Measurements from ENCODE around the gene PKIB.

PKIB gene

GRCh38 chr6:122692175-122692598 is 82.0 kb downstream of the PKIB start:
- H3K27ac ChIP-seq (ENCODE audit: insufficient read depth in 1 of 2, low read depth in 1 of 2, low read length in 2 of 2, poor library complexity in 1 of 2, severe bottlenecking in 2 of 2): no peak overlapping the region
- ChIA-PET POLR2A (no interaction called here), CTCF (no interaction called here)
- no peak overlapping the region for H3K4me3 ChIP-seq (ENCODE audit: control insufficient read depth in 1 of 7, extremely low read depth in 1 of 7, insufficient read depth in 4 of 7, low read depth in 2 of 7, low read length in 6 of 7)
- peaks cover 0 to 2% (median 0%) of the 10 kb centered on the region in 5 experiments for H3K27me3 ChIP-seq (replicated peaks in 2 of 5; ENCODE audit: control insufficient read depth in 4 of 5, insufficient read depth in 5 of 5, low read length in 4 of 5)
- no peaks in the 10 kb centered on the region for H3K4me1 ChIP-seq (ENCODE audit: control extremely low read depth in 1 of 4, control insufficient read depth in 4 of 4, insufficient read depth in 4 of 4, low read length in 3 of 4)
- H3K36me3 ChIP-seq (ENCODE audit: control insufficient read depth in 4 of 4, insufficient read depth in 4 of 4, low read length in 3 of 4): no peaks in the 10 kb centered on the region
- H3K9me3 ChIP-seq (ENCODE audit: control extremely low read depth in 1 of 5, control insufficient read depth in 4 of 5, insufficient read depth in 2 of 5, low read depth in 1 of 5, low read length in 4 of 5): peaks cover 0 to 2% (median 0%) of the 10 kb centered on the region in 5 experiments
- 100% methylated on average over 3 of the region's 3 CpGs for WGBS (ENCODE audit: insufficient coverage)
- DNase-seq: no peak

GRCh38 chr6:122692807-122693580 is 82.8 kb downstream of the PKIB start:
- CTCF ChIA-PET: interaction anchor here (1.0 kb wide), 1 partner anchor 162 kb away, joined by 3 read pairs; no protein-coding TSS in a partner anchor
- no peaks in the 10 kb centered on the region for H3K36me3 ChIP-seq (ENCODE audit: control insufficient read depth in 4 of 4, insufficient read depth in 4 of 4, low read length in 3 of 4)
- H3K4me3 ChIP-seq (ENCODE audit: control insufficient read depth in 1 of 7, extremely low read depth in 1 of 7, insufficient read depth in 4 of 7, low read depth in 2 of 7, low read length in 6 of 7): no peak overlapping the region
- POLR2A ChIA-PET: no interaction called here
- WGBS (ENCODE audit: insufficient coverage): 83% methylated on average over 1 of the region's 4 CpGs
- H3K9me3 ChIP-seq (ENCODE audit: control extremely low read depth in 1 of 5, control insufficient read depth in 4 of 5, insufficient read depth in 2 of 5, low read depth in 1 of 5, low read length in 4 of 5): peaks cover 0 to 2% (median 0%) of the 10 kb centered on the region in 5 experiments
- peaks cover 0 to 2% (median 0%) of the 10 kb centered on the region in 5 experiments for H3K27me3 ChIP-seq (replicated peaks in 2 of 5; ENCODE audit: control insufficient read depth in 4 of 5, insufficient read depth in 5 of 5, low read length in 4 of 5)
- no peak for DNase-seq
- no peaks in the 10 kb centered on the region for H3K4me1 ChIP-seq (ENCODE audit: control extremely low read depth in 1 of 4, control insufficient read depth in 4 of 4, insufficient read depth in 4 of 4, low read length in 3 of 4)
- no peak overlapping the region for H3K27ac ChIP-seq (ENCODE audit: insufficient read depth in 1 of 2, low read depth in 1 of 2, low read length in 2 of 2, poor library complexity in 1 of 2, severe bottlenecking in 2 of 2)

- Histone ChIP-seq H3K9me3 (ENCODE audit: control extremely low read depth in 1 of 5, control insufficient read depth in 4 of 5, insufficient read depth in 2 of 5, low read depth in 1 of 5, low read length in 4 of 5) (peaks cover 0 to 2% (median 0%) of the 10 kb centered on the region in 5 experiments), H3K27ac (ENCODE audit: insufficient read depth in 1 of 2, low read depth in 1 of 2, low read length in 2 of 2, poor library complexity in 1 of 2, severe bottlenecking in 2 of 2) (no peak overlapping the region), H3K27me3 (replicated peaks in 2 of 5; ENCODE audit: control insufficient read depth in 4 of 5, insufficient read depth in 5 of 5, low read length in 4 of 5) (peaks cover 0 to 2% (median 0%) of the 10 kb centered on the region in 5 experiments), H3K36me3 (ENCODE audit: control insufficient read depth in 4 of 4, insufficient read depth in 4 of 4, low read length in 3 of 4) (no peaks in the 10 kb centered on the region), H3K4me1 (ENCODE audit: control extremely low read depth in 1 of 4, control insufficient read depth in 4 of 4, insufficient read depth in 4 of 4, low read length in 3 of 4) (no peaks in the 10 kb centered on the region), H3K4me3 (ENCODE audit: control insufficient read depth in 1 of 7, extremely low read depth in 1 of 7, insufficient read depth in 4 of 7, low read depth in 2 of 7, low read length in 6 of 7) (no peak overlapping the region)
- ChIA-PET CTCF (interaction anchor here (1.4 kb wide), 1 partner anchor 33 kb away, joined by 4 read pairs; no protein-coding TSS in a partner anchor), POLR2A (no interaction called here)
- DNase-seq: no peak
- no CpG with 5 or more reads among the region's 1 CpG for WGBS (ENCODE audit: insufficient coverage)
Observed at GRCh38 chr6:122694075-122694474, 83.9 kb downstream of the PKIB start.

- H3K9me3 ChIP-seq (ENCODE audit: control extremely low read depth in 1 of 5, control insufficient read depth in 4 of 5, insufficient read depth in 2 of 5, low read depth in 1 of 5, low read length in 4 of 5): peaks cover 0 to 2% (median 0%) of the 10 kb centered on the region in 5 experiments
- H3K27ac ChIP-seq (ENCODE audit: insufficient read depth in 1 of 2, low read depth in 1 of 2, low read length in 2 of 2, poor library complexity in 1 of 2, severe bottlenecking in 2 of 2): no peak overlapping the region
- ChIA-PET CTCF (interaction anchor here (1.4 kb wide), 1 partner anchor 32 kb away, joined by 4 read pairs; no protein-coding TSS in a partner anchor), POLR2A (no interaction called here)
- H3K4me1 ChIP-seq (ENCODE audit: control extremely low read depth in 1 of 4, control insufficient read depth in 4 of 4, insufficient read depth in 4 of 4, low read length in 3 of 4): no peaks in the 10 kb centered on the region
- no peak overlapping the region for H3K4me3 ChIP-seq (ENCODE audit: control insufficient read depth in 1 of 7, extremely low read depth in 1 of 7, insufficient read depth in 4 of 7, low read depth in 2 of 7, low read length in 6 of 7)
- no peaks in the 10 kb centered on the region for H3K36me3 ChIP-seq (ENCODE audit: control insufficient read depth in 4 of 4, insufficient read depth in 4 of 4, low read length in 3 of 4)
- DNase-seq: no peak
- WGBS (ENCODE audit: insufficient coverage): 95% methylated on average over 3 of the region's 3 CpGs
- H3K27me3 ChIP-seq (replicated peaks in 2 of 5; ENCODE audit: control insufficient read depth in 4 of 5, insufficient read depth in 5 of 5, low read length in 4 of 5): peaks cover 0 to 2% (median 0%) of the 10 kb centered on the region in 5 experiments
Observed at GRCh38 chr6:122694602-122695001, 84.4 kb downstream of the PKIB start.

GRCh38 chr6:122695188-122695587 is 85.0 kb downstream of the PKIB start:
- no CpG with 5 or more reads among the region's 3 CpGs for WGBS (ENCODE audit: insufficient coverage)
- no peak for DNase-seq
- Histone ChIP-seq H3K27ac (ENCODE audit: insufficient read depth in 1 of 2, low read depth in 1 of 2, low read length in 2 of 2, poor library complexity in 1 of 2, severe bottlenecking in 2 of 2) (no peak overlapping the region), H3K9me3 (ENCODE audit: control extremely low read depth in 1 of 5, control insufficient read depth in 4 of 5, insufficient read depth in 2 of 5, low read depth in 1 of 5, low read length in 4 of 5) (peaks cover 0 to 2% (median 0%) of the 10 kb centered on the region in 5 experiments), H3K4me3 (ENCODE audit: control insufficient read depth in 1 of 7, extremely low read depth in 1 of 7, insufficient read depth in 4 of 7, low read depth in 2 of 7, low read length in 6 of 7) (no peak overlapping the region), H3K27me3 (replicated peaks in 2 of 5; ENCODE audit: control insufficient read depth in 4 of 5, insufficient read depth in 5 of 5, low read length in 4 of 5) (peaks cover 0 to 2% (median 0%) of the 10 kb centered on the region in 5 experiments), H3K4me1 (ENCODE audit: control extremely low read depth in 1 of 4, control insufficient read depth in 4 of 4, insufficient read depth in 4 of 4, low read length in 3 of 4) (no peaks in the 10 kb centered on the region), H3K36me3 (ENCODE audit: control insufficient read depth in 4 of 4, insufficient read depth in 4 of 4, low read length in 3 of 4) (no peaks in the 10 kb centered on the region)
- ChIA-PET POLR2A (no interaction called here), CTCF (interaction anchor here (1.4 to 1.5 kb wide), 2 partner anchors 10 to 31 kb away, joined by 4 to 6 read pairs; no protein-coding TSS in a partner anchor)

GRCh38 chr6:122696079-122696478 is 85.9 kb downstream of the PKIB start:
- Histone ChIP-seq H3K9me3 (ENCODE audit: control extremely low read depth in 1 of 5, control insufficient read depth in 4 of 5, insufficient read depth in 2 of 5, low read depth in 1 of 5, low read length in 4 of 5) (peaks cover 0 to 2% (median 0%) of the 10 kb centered on the region in 5 experiments), H3K4me1 (ENCODE audit: control extremely low read depth in 1 of 4, control insufficient read depth in 4 of 4, insufficient read depth in 4 of 4, low read length in 3 of 4) (no peaks in the 10 kb centered on the region), H3K36me3 (ENCODE audit: control insufficient read depth in 4 of 4, insufficient read depth in 4 of 4, low read length in 3 of 4) (no peaks in the 10 kb centered on the region), H3K27me3 (replicated peaks in 2 of 5; ENCODE audit: control insufficient read depth in 4 of 5, insufficient read depth in 5 of 5, low read length in 4 of 5) (peaks cover 0 to 2% (median 0%) of the 10 kb centered on the region in 5 experiments), H3K4me3 (ENCODE audit: control insufficient read depth in 1 of 7, extremely low read depth in 1 of 7, insufficient read depth in 4 of 7, low read depth in 2 of 7, low read length in 6 of 7) (no peak overlapping the region), H3K27ac (ENCODE audit: insufficient read depth in 1 of 2, low read depth in 1 of 2, low read length in 2 of 2, poor library complexity in 1 of 2, severe bottlenecking in 2 of 2) (no peak overlapping the region)
- CTCF ChIA-PET: interaction anchor here (1.0 to 1.7 kb wide), 3 partner anchors 9 to 32 kb away, joined by 3 to 7 read pairs (median 6); no protein-coding TSS in a partner anchor
- no peak for DNase-seq
- POLR2A ChIA-PET: no interaction called here
- WGBS (ENCODE audit: insufficient coverage): 68% methylated on average over 2 of the region's 2 CpGs

GRCh38 chr6:122696853-122697252 is 86.6 kb downstream of the PKIB start:
- Histone ChIP-seq H3K4me3 (ENCODE audit: control insufficient read depth in 1 of 7, extremely low read depth in 1 of 7, insufficient read depth in 4 of 7, low read depth in 2 of 7, low read length in 6 of 7) (no peak overlapping the region), H3K27ac (ENCODE audit: insufficient read depth in 1 of 2, low read depth in 1 of 2, low read length in 2 of 2, poor library complexity in 1 of 2, severe bottlenecking in 2 of 2) (no peak overlapping the region), H3K36me3 (ENCODE audit: control insufficient read depth in 4 of 4, insufficient read depth in 4 of 4, low read length in 3 of 4) (no peaks in the 10 kb centered on the region), H3K27me3 (replicated peaks in 2 of 5; ENCODE audit: control insufficient read depth in 4 of 5, insufficient read depth in 5 of 5, low read length in 4 of 5) (peaks cover 0 to 2% (median 0%) of the 10 kb centered on the region in 5 experiments), H3K9me3 (ENCODE audit: control extremely low read depth in 1 of 5, control insufficient read depth in 4 of 5, insufficient read depth in 2 of 5, low read depth in 1 of 5, low read length in 4 of 5) (peaks cover 0 to 2% (median 0%) of the 10 kb centered on the region in 5 experiments), H3K4me1 (ENCODE audit: control extremely low read depth in 1 of 4, control insufficient read depth in 4 of 4, insufficient read depth in 4 of 4, low read length in 3 of 4) (no peaks in the 10 kb centered on the region)
- ChIA-PET POLR2A (no interaction called here), CTCF (interaction anchor here (1.0 to 1.7 kb wide), 3 partner anchors 8 to 31 kb away, joined by 3 to 7 read pairs (median 6); no protein-coding TSS in a partner anchor)
- DNase-seq: no peak
